ENCODE measurements around the gene PIF1.
"Not testable (repeated sequence)": the region's sequence is repeated elsewhere in the genome, so short reads cannot be mapped to it uniquely, and the experiment has no call there.

PIF1 gene

GRCh38 chr15:64816452-64816851 lies 9.0 kb downstream of the PIF1 start:
- H3K27me3 ChIP-seq (replicated peaks; ENCODE audit: insufficient read depth, low read length) = no peaks in the 10 kb centered on the region
- no peak overlapping the region for H2AFZ ChIP-seq (ENCODE audit: low read length)
- H4K20me1 ChIP-seq (ENCODE audit: insufficient read depth, low read length) = no peaks in the 10 kb centered on the region
- no peaks in the 10 kb centered on the region for H3K9me3 ChIP-seq (replicated peaks; ENCODE audit: insufficient read depth, low read length)
- no peaks in the 10 kb centered on the region for H3K9me2 ChIP-seq (replicated peaks; ENCODE audit: insufficient read depth, low read length)
- no peaks in the 10 kb centered on the region for H3K79me2 ChIP-seq (ENCODE audit: low read length)
- DNase-seq = no peak
- no peaks in the 10 kb centered on the region for H3K4me1 ChIP-seq (ENCODE audit: low read length)
- no peak for TF ChIP-seq EZH2phosphoT487 (IDR thresholded peaks at IDR 0.05; ENCODE audit: low read length)
- no peak for TF ChIP-seq EZH2 (optimal IDR thresholded peaks at IDR 0.05; ENCODE audit: low read depth, low read length)
- no peaks in the 10 kb centered on the region for H3F3A ChIP-seq (ENCODE audit: insufficient read depth, low read length)
- no peak overlapping the region for H3K9ac ChIP-seq (ENCODE audit: low read length)
- H3K27ac ChIP-seq (ENCODE audit: low read length) = no peak overlapping the region
- no peak overlapping the region for H3K4me3 ChIP-seq (ENCODE audit: low read length)
- no peak overlapping the region for H3K4me2 ChIP-seq (ENCODE audit: low read depth, low read length)
- H3K36me3 ChIP-seq (replicated peaks; ENCODE audit: insufficient read depth, low read length) = no peaks in the 10 kb centered on the region

GRCh38 chr15:64814965-64815364 lies 10.5 kb downstream of the PIF1 start:
- H3K9me3 ChIP-seq (replicated peaks; ENCODE audit: insufficient read depth, low read length); H2AFZ ChIP-seq (ENCODE audit: low read length); H3K4me3 ChIP-seq (ENCODE audit: low read length); H3K9ac ChIP-seq (ENCODE audit: low read length); H3K4me2 ChIP-seq (ENCODE audit: low read depth, low read length); DNase-seq; H3K79me2 ChIP-seq (ENCODE audit: low read length); H3K4me1 ChIP-seq (ENCODE audit: low read length); H3K27me3 ChIP-seq (replicated peaks; ENCODE audit: insufficient read depth, low read length); H3K36me3 ChIP-seq (replicated peaks; ENCODE audit: insufficient read depth, low read length); H3K9me2 ChIP-seq (replicated peaks; ENCODE audit: insufficient read depth, low read length); H3K27ac ChIP-seq (ENCODE audit: low read length); H4K20me1 ChIP-seq (ENCODE audit: insufficient read depth, low read length); H3F3A ChIP-seq (ENCODE audit: insufficient read depth, low read length): not testable (repeated sequence)

- not testable (repeated sequence) for H3K9me3 ChIP-seq (replicated peaks; ENCODE audit: insufficient read depth, low read length)
Observed at GRCh38 chr15:64814283-64814682, 11.2 kb downstream of the PIF1 start.

GRCh38 chr15:64813075-64813474 lies 12.4 kb downstream of the PIF1 start:
- H3K4me3 ChIP-seq (ENCODE audit: low read length) = no peak overlapping the region
- H2AFZ ChIP-seq (ENCODE audit: low read length) = no peak overlapping the region
- H3K79me2 ChIP-seq (ENCODE audit: low read length) = no peaks in the 10 kb centered on the region
- no peaks in the 10 kb centered on the region for H3F3A ChIP-seq (ENCODE audit: insufficient read depth, low read length)
- no peak for TF ChIP-seq EZH2phosphoT487 (IDR thresholded peaks at IDR 0.05; ENCODE audit: low read length)
- no peak for TF ChIP-seq EZH2 (optimal IDR thresholded peaks at IDR 0.05; ENCODE audit: low read depth, low read length)
- TF ChIP-seq CTCF (IDR thresholded peaks at IDR 0.05; ENCODE audit: low read length) = no peak
- no peaks in the 10 kb centered on the region for H4K20me1 ChIP-seq (ENCODE audit: insufficient read depth, low read length)
- no peak overlapping the region for H3K9ac ChIP-seq (ENCODE audit: low read length)
- H3K27ac ChIP-seq (ENCODE audit: low read length) = no peak overlapping the region
- no peaks in the 10 kb centered on the region for H3K9me3 ChIP-seq (replicated peaks; ENCODE audit: insufficient read depth, low read length)
- 0 out of 2 replicates have a peak, but pooled peaks cover 3% of the 10 kb centered on the region for H3K27me3 ChIP-seq (replicated peaks; ENCODE audit: insufficient read depth, low read length)
- no peak overlapping the region for H3K4me2 ChIP-seq (ENCODE audit: low read depth, low read length)
- no peaks in the 10 kb centered on the region for H3K9me2 ChIP-seq (replicated peaks; ENCODE audit: insufficient read depth, low read length)
- DNase-seq = no peak
- H3K4me1 ChIP-seq (ENCODE audit: low read length) = no peaks in the 10 kb centered on the region
- H3K36me3 ChIP-seq (replicated peaks; ENCODE audit: insufficient read depth, low read length) = no peaks in the 10 kb centered on the region

More at GRCh38 chr15:64814283-64814682, 11.2 kb downstream of the PIF1 start:
- not testable (repeated sequence) for H2AFZ ChIP-seq (ENCODE audit: low read length); H3K27ac ChIP-seq (ENCODE audit: low read length); DNase-seq; H3F3A ChIP-seq (ENCODE audit: insufficient read depth, low read length); H3K9ac ChIP-seq (ENCODE audit: low read length); H3K79me2 ChIP-seq (ENCODE audit: low read length); H4K20me1 ChIP-seq (ENCODE audit: insufficient read depth, low read length); H3K36me3 ChIP-seq (replicated peaks; ENCODE audit: insufficient read depth, low read length); H3K27me3 ChIP-seq (replicated peaks; ENCODE audit: insufficient read depth, low read length); H3K4me1 ChIP-seq (ENCODE audit: low read length); H3K4me2 ChIP-seq (ENCODE audit: low read depth, low read length); H3K9me2 ChIP-seq (replicated peaks; ENCODE audit: insufficient read depth, low read length); H3K4me3 ChIP-seq (ENCODE audit: low read length)

All from MM.1S (cell line).